ENCODE data around the gene CNNM1.

Gene CNNM1

DNA sequence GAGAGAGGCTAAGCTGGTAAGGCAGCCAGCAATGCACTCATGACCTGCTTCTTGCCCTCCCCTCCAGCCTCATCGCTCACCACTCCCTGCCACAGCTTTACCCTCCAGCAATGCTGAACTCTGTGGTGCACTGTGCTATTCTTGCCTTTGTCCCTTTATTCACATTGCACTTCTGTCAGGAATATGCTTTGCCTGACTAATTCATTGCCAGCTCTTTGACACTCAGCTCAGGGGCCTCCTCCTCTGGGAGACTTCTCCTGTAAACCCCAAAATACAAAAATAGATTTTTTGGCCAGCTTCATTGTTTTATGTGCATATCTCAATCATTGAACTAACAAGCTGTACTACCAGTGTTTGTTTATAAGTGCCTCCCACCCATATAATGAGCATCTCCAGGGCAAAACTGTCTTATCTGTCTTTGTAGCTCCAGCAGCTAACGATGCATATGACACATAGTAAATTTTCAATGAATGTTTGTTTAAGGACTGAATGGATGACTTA lies 8.2 kb downstream of the CNNM1 start:
- DNase-seq (ENCODE audit: low read depth in 2 of 2): no peak

- no peak for DNase-seq (ENCODE audit: low read depth in 2 of 2)
Observed at GRCh38 chr10:99337901-99338300, 8.7 kb downstream of the CNNM1 start.

- DNase-seq (ENCODE audit: low read depth in 2 of 2): no peak
Observed at GRCh38 chr10:99339077-99339476, 9.9 kb downstream of the CNNM1 start.

- no peak for DNase-seq (ENCODE audit: low read depth in 2 of 2)
Observed at GRCh38 chr10:99339563-99340047, 10.4 kb downstream of the CNNM1 start.

DNA sequence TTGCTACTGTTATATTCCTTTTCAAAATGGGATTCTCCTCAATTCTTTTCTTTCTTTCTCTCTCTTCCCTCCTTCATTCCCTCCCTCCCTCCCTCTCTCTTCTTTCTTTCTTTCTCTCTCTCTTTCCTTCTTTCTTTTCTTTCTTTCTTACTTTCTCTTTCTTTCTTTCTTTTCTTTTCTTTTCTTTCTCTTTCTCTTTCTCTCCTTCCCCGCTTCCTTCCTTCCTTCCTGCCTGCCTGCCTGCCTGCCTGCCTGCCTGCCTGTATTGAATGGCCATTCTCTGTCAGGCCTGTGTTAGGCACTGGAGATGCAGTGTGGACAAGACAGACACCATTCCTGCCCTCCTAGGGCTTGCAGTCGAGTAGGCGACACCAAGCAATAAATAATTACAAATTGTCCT lies 11.5 kb downstream of the CNNM1 start:
- DNase-seq (ENCODE audit: low read depth in 2 of 2): no peak

- no peak for DNase-seq (ENCODE audit: low read depth in 2 of 2)
Observed at GRCh38 chr10:99341248-99341647, 12.1 kb downstream of the CNNM1 start.

- DNase-seq (ENCODE audit: low read depth in 2 of 2): no peak
Observed at GRCh38 chr10:99341860-99342490, 12.8 kb downstream of the CNNM1 start.

DNA sequence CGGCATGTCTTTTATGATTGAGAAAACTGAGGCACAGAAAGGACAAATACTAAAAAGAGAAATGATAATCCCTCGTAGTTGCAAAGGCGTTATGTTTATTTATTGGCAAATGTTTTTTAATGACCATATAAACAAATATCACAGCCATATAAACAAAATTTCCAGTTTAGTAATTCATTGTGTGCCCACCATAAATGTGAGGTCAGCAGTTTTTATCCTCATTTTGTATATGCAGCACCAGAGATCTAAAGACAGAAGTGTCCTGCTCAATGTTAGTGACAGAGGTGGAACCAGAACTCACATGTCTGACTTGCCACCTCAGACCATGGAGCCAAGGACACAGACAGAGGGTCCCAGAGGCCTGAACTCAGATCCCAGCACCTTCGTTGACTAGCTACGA lies 14.1 kb downstream of the CNNM1 start:
- DNase-seq (ENCODE audit: low read depth in 2 of 2): no peak

DNA sequence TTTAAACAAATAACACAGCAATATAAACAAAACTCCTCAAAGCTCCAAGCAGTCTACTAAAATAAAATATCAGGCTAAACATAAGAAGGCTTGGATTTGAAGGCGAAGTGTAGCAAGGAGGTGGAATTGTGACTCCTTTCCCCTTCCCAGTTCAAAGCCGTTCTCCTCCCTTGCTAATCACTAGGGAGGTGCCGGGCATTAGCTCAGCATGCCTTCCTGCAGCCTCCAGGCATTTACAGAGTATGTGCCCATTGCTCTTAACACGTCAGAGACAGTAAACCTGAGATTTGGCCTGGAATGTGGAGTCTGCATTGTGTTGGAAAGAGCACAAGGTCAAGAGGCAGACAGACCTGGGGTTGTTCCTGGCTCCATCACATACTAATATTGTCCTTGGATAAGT lies 15.6 kb downstream of the CNNM1 start:
- DNase-seq (ENCODE audit: low read depth in 2 of 2): no peak

GRCh38 chr10:99345350-99345749 lies 16.2 kb downstream of the CNNM1 start:
- DNase-seq (ENCODE audit: low read depth in 2 of 2): no peak

GRCh38 chr10:99346247-99346646 lies 17.1 kb downstream of the CNNM1 start:
- no peak for DNase-seq (ENCODE audit: low read depth in 2 of 2)

GRCh38 chr10:99347672-99348071 lies 18.5 kb downstream of the CNNM1 start:
- no peak for DNase-seq (ENCODE audit: low read depth in 2 of 2)

- no peak for DNase-seq (ENCODE audit: low read depth in 2 of 2)
Observed at GRCh38 chr10:99353182-99353581, 24.0 kb downstream of the CNNM1 start.

GRCh38 chr10:99357691-99358090 lies 28.5 kb downstream of the CNNM1 start:
- no peak for DNase-seq (ENCODE audit: low read depth in 2 of 2)

GRCh38 chr10:99358101-99358500 lies 28.9 kb downstream of the CNNM1 start:
- no peak for DNase-seq (ENCODE audit: low read depth in 2 of 2)

- DNase-seq (ENCODE audit: low read depth in 2 of 2): no peak
Observed at GRCh38 chr10:99360934-99361333, 31.8 kb downstream of the CNNM1 start.

DNA sequence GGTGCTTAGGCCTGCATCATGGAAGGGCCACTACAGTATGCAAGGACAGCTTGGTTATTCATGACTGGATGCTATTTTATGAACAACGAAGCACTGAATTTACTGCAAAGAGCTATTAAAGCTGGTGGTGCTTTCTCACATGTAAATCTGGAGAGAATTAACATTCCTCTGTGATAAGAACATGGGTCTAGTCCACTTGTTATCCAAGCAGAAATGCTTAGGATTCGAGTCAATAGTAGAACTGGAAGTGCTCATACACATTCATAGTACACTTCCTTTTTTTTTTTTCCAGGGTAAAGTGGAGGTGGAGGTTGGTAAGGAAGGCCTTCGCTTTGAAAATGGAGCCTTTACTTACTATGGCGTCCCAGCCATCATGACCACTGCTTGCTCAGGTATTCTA lies 35.0 kb downstream of the CNNM1 start:
- no peak for DNase-seq (ENCODE audit: low read depth in 2 of 2)

DNA sequence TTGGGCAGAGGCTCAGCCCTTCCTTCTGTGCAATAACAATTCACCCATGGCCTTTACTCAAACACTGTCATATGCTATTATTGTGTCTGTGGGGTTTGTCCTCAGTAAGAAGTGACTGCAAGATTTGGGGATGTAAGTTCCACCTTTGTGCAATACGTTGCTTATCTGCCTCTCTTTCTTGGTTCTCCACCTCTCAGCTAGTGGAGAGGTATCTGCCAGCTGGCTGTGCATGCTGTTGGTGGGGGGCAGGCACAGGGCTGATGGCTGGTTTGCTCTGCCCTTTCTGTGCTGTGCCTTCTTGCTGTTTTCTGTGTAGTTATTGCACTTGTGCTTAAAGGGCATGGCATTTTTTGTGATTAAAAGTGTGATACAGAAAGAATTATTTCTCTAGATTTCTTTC lies 36.2 kb downstream of the CNNM1 start:
- DNase-seq (ENCODE audit: low read depth in 2 of 2): no peak

- no peak for DNase-seq (ENCODE audit: low read depth in 2 of 2)
Observed at GRCh38 chr10:99365736-99366135, 36.6 kb downstream of the CNNM1 start.

- no peak for DNase-seq (ENCODE audit: low read depth in 2 of 2)
Observed at GRCh38 chr10:99366666-99367065, 37.5 kb downstream of the CNNM1 start.

DNA sequence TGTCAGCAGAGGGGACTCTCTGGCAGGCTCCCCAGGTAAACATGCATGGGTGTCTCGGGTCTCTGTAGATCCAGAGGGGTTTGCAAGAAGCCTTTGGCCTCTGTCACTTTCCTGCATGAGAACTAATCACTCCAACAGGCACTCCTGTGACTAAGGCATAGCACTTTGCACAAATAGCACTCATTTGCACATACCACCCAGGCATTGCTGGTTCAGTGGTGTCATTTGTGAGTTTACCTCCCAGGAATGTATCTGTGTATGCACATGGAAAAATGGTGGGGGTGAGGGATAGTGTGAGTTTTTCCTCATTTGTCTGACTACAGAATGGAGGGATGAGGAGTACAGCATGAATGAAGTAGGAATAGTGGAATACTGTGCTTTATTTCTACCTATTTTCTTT lies 39.5 kb downstream of the CNNM1 start:
- DNase-seq (ENCODE audit: low read depth in 2 of 2): no peak

- DNase-seq (ENCODE audit: low read depth in 2 of 2): no peak
Observed at GRCh38 chr10:99369126-99369525, 40.0 kb downstream of the CNNM1 start.

DNA sequence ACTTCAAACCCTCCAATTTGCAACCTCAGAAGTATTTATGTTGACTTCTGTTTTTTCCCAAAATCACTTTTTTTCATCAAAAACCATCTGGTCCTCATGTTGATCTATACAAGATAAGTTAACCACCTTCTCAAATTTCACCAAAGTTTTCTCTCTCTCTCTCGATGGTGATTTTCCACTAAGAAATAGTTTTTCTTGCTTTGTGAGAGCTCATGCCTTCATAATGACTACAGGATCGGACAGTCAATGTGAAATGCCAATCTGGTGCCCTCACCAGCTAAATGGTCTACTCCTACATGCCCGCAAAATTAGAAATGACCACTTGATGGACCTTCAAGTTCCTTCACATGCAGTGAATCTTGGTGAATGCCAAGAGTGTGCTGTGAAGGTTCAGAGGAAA lies 40.4 kb downstream of the CNNM1 start:
- DNase-seq (ENCODE audit: low read depth in 2 of 2): no peak

DNA sequence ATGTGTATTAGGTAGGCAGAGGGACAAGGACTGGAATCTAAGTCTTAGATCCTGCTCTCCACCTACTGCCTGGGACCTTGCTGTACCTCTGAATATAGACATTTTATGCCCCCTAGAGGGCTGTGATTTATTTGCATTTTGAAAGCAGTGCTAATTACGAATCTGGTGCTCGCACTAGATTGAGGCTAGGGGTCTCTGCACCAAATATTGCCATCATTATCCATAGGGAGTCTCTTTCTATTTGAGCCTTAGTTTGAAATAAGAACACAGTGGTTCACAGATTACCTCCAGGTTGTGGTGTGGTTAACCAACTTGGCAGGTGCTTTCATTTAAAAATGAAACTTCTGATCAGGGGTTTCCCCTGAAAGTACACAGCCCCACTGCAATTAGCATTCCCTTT lies 41.8 kb downstream of the CNNM1 start:
- no peak for DNase-seq (ENCODE audit: low read depth in 2 of 2)
